Epithelial cell of esophagus (primary cell): Measurements from ENCODE around the gene CNST.
"Not testable (repeated sequence)": the region's sequence is repeated elsewhere in the genome, so short reads cannot be mapped to it uniquely, and the experiment has no call there.

Experiments
- DNase-seq: peaks from one replicate; pipeline ENCODE4 v3.0.0; 2010; ENCODE audit warnings: low read depth
- H3K4me3 ChIP-seq: 2 replicates; pipeline ENCODE4 v1.5.1; 2011; ENCODE audit warnings: mild to moderate bottlenecking, low read length, control low read depth
- CTCF ChIP-seq: IDR thresholded peaks from 2 replicates; pipeline ENCODE4 v1.5.1; 2011; ENCODE audit warnings: low read depth, mild to moderate bottlenecking, low read length, control low read depth, inconsistent platforms; ENCODE audit not compliant: insufficient read depth; ENCODE audit errors: missing control alignments

CNST gene

GRCh38 chr1:246709196-246709595, 142.9 kb downstream of the CNST start:
- DNase-seq, result no peak
- TF ChIP-seq CTCF, result no peak
- no peak overlapping the region for H3K4me3 ChIP-seq

GRCh38 chr1:246709835-246710234, 143.6 kb downstream of the CNST start:
- no peak for TF ChIP-seq CTCF
- DNase-seq, result no peak
- no peak overlapping the region for H3K4me3 ChIP-seq

GRCh38 chr1:246711548-246712003, 145.3 kb downstream of the CNST start:
- no peak for TF ChIP-seq CTCF
- no peak for DNase-seq
- no peak overlapping the region for H3K4me3 ChIP-seq

- not testable (repeated sequence) for DNase-seq, H3K4me3 ChIP-seq
These were observed 146.2 kb downstream of the CNST start for GRCh38 chr1:246712428-246712827.
